Testis (tissue), 3 donors: ENCODE results near the gene ZC3H12D. TPM values are rescaled to one million over a fixed set of nuclear protein-coding genes. Genes with fewer than 3 reads are reported as not detected.

ENCODE experiments used
- DNase-seq: peaks from one replicate; pipeline ENCODE4 v3.0.0-alpha.2; 2019
- H3K27ac ChIP-seq, 2 donors: fragments of 200-600 bp; sonication (generic); one replicate each; pipeline ENCODE4 v1.5.1; 2019
- H3K27me3 ChIP-seq: fragments of 200-600 bp; sonication (generic); one replicate; pipeline ENCODE4 v1.5.1; 2019
- H3K36me3 ChIP-seq: fragments of 200-600 bp; sonication (generic); one replicate; pipeline ENCODE4 v1.5.1; 2017; ENCODE audit warnings: low read depth; ENCODE audit errors: missing control alignments
- H3K4me1 ChIP-seq: fragments of 200-600 bp; sonication (generic); one replicate; pipeline ENCODE4 v1.5.1; 2019
- H3K4me3 ChIP-seq, 2 donors: fragments of 200-600 bp; sonication (generic); one replicate each; pipeline ENCODE4 v1.5.1; 2017 to 2019
- H3K9me3 ChIP-seq: fragments of 200-600 bp; sonication (generic); one replicate; pipeline ENCODE4 v1.5.1; 2017
- POLR2A ChIP-seq: fragments of 450-650 bp; IDR thresholded peaks from one replicate; pipeline ENCODE4 v1.6.1; 2017; ENCODE audit warnings: antibody characterized with exemption, mild to moderate bottlenecking, moderate library complexity
- WGBS, 2 donors: methylation state at CpG; one replicate each; pipeline ENCODE4 v1.1.5; 2018; 5-methylcytosine and 5-hydroxymethylcytosine counted together
- intact Hi-C: fragments of 100-400 bp; cut with DNase I; formaldehyde crosslinking; loops from one replicate; pipeline ENCODE4 v1.15.1; 2023; ENCODE audit warnings: low total_unique reads
- polyA plus RNA-seq: library from polyadenylated mRNA; stranded (reverse); fragments of 350-450 nt; fragmentation: Illumina TruSeq; extraction: RNeasy Lipid Tissue Mini Kit (QIAGEN cat#74804); gene quantifications from one replicate; pipeline ENCODE4 v1.2.3, GENCODE V29; 2014; ENCODE audit warnings: low read depth, low replicate concordance; ENCODE audit not compliant: insufficient read depth
- total RNA-seq, 2 donors: library from RNA; depleted of rRNA; stranded (reverse); fragments of >200 nt; gene quantifications; one replicate each; pipeline ENCODE4 v1.2.3, GENCODE V29; 2016
- TF ChIP-seq, protein P1 (sequence below), 3 experiments: fragments of 450-650 bp in 2 of 3; fragments of 200-600 bp in 1 of 3; sonication (generic) in 1 of 3; IDR thresholded peaks; one replicate each; pipeline ENCODE4 v1.5.1; 2016 to 2019; ENCODE audit warnings: antibody characterized with exemption in 3 of 3, mild to moderate bottlenecking in 2 of 3, moderate library complexity in 1 of 3

Gene ZC3H12D
- total and polyA plus RNA-seq, 3 donors from 2014 or later: 0.61 to 2.1 (median 1.4) TPM

GRCh38 chr6:149478631-149479314, 6.0 kb downstream of the ZC3H12D start:
- intact Hi-C loops: no loop called here
- TF ChIP-seq POLR2A: no peak
- TF ChIP-seq, protein P1, sequence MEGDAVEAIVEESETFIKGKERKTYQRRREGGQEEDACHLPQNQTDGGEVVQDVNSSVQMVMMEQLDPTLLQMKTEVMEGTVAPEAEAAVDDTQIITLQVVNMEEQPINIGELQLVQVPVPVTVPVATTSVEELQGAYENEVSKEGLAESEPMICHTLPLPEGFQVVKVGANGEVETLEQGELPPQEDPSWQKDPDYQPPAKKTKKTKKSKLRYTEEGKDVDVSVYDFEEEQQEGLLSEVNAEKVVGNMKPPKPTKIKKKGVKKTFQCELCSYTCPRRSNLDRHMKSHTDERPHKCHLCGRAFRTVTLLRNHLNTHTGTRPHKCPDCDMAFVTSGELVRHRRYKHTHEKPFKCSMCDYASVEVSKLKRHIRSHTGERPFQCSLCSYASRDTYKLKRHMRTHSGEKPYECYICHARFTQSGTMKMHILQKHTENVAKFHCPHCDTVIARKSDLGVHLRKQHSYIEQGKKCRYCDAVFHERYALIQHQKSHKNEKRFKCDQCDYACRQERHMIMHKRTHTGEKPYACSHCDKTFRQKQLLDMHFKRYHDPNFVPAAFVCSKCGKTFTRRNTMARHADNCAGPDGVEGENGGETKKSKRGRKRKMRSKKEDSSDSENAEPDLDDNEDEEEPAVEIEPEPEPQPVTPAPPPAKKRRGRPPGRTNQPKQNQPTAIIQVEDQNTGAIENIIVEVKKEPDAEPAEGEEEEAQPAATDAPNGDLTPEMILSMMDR (IDR thresholded peaks at IDR 0.05): no peak
- Histone ChIP-seq H3K36me3 (no peaks in the 10 kb centered on the region), H3K9me3 (no peaks in the 10 kb centered on the region), H3K27me3 (no peaks in the 10 kb centered on the region), H3K27ac (no peak overlapping the region), H3K4me1 (no peaks in the 10 kb centered on the region), H3K4me3 (no peak overlapping the region)
- WGBS, 2 donors: 91 to 100% methylated on average over 5 of the region's 5 CpGs
- no peak for DNase-seq

DNA sequence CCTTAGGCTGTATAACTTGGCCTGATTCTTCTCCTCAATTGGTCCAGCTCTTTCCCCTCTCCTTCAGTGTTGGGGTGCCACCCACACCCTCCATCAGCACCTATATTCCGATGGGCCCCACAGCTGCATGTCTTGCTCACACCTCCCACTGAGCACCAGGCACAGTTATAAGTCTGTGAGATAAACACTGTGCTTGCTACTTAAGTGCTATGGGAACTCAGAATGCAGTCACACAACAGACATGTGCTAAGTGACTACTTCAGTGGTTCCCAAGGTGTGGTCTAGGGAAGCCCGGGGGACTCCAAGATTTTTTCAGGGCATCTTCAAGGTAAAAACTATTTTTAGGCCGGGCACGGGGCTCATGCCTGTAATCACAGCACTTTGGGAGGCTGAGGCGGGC, 7.3 kb downstream of the ZC3H12D start:
- intact Hi-C loops: no loop called here
- no peaks in the 10 kb centered on the region for H3K27me3 ChIP-seq
- H3K36me3 ChIP-seq: no peaks in the 10 kb centered on the region
- no peaks in the 10 kb centered on the region for H3K9me3 ChIP-seq
- DNase-seq: no peak
- TF ChIP-seq, protein P1 (IDR thresholded peaks at IDR 0.05): no peak
- no peak for TF ChIP-seq POLR2A
- WGBS, 2 donors: 89 to 93% methylated on average over 5 of the region's 5 CpGs
- H3K27ac ChIP-seq: no peak overlapping the region
- no peak overlapping the region for H3K4me3 ChIP-seq
- H3K4me1 ChIP-seq: no peaks in the 10 kb centered on the region

GRCh38 chr6:149476789-149477455, 7.9 kb downstream of the ZC3H12D start:
- intact Hi-C loops: no loop called here
- Histone ChIP-seq H3K36me3 (no peaks in the 10 kb centered on the region), H3K27me3 (no peaks in the 10 kb centered on the region), H3K9me3 (no peaks in the 10 kb centered on the region), H3K4me3 (no peak overlapping the region), H3K27ac (no peak overlapping the region), H3K4me1 (no peaks in the 10 kb centered on the region)
- no peak for DNase-seq
- 75 to 79% methylated on average over 6 of the region's 6 CpGs for WGBS, 2 donors
- TF ChIP-seq, protein P1 (IDR thresholded peaks at IDR 0.05): no peak
- no peak for TF ChIP-seq POLR2A

- WGBS, 2 donors: 89 to 95% methylated on average over 6 to 30 of the region's 30 CpGs
- intact Hi-C loops: no loop called here
- TF ChIP-seq, protein P1 (IDR thresholded peaks at IDR 0.05): no peak
- TF ChIP-seq POLR2A: no peak
- H3K9me3 ChIP-seq: no peaks in the 10 kb centered on the region
- H3K4me3 ChIP-seq: no peak overlapping the region
- H3K4me1 ChIP-seq: no peaks in the 10 kb centered on the region
- H3K36me3 ChIP-seq: no peaks in the 10 kb centered on the region
- H3K27ac ChIP-seq: no peak overlapping the region
- no peak for DNase-seq
- H3K27me3 ChIP-seq: no peaks in the 10 kb centered on the region
Measured at GRCh38 chr6:149474108-149474935, 10.5 kb downstream of the ZC3H12D start.
